GM04504 (cell line): ENCODE measurements around the gene SLC39A5.
A peak's percentile ranks its signal among the peaks of the same experiment; 100 is the strongest.

Experiments
- DNase-seq: peaks from one replicate; pipeline ENCODE4 v3.0.0-alpha.2; 2012; ENCODE audit warnings: low read depth

SLC39A5 gene

GRCh38 chr12:56229916-56230431 is at the start of gene SLC39A5:
Gene SLC39A5 (plus strand): TSS chr12:56230051. CDS start chr12:56231275, 1,224 bp downstream.
- DNase-seq, result no peak

GRCh38 chr12:56186957-56187356 is 42.9 kb upstream of the SLC39A5 start:
- no peak for DNase-seq

- DNase-seq, result no peak
Measured at GRCh38 chr12:56188131-56188777, 41.6 kb upstream of the SLC39A5 start.

- DNase-seq, result no peak
Measured at GRCh38 chr12:56188778-56189098, 41.1 kb upstream of the SLC39A5 start.

- peak; percentile 73 for DNase-seq
Measured at GRCh38 chr12:56189099-56189917, 40.5 kb upstream of the SLC39A5 start, which contains the start of gene SMARCC2. Gene SMARCC2 (minus strand): TSS chr12:56189483. CDS start chr12:56189461, 22 bp downstream.

- peak; percentile 67 for DNase-seq
Measured at GRCh38 chr12:56189918-56190694, 39.7 kb upstream of the SLC39A5 start.

GRCh38 chr12:56190695-56191155 is 39.1 kb upstream of the SLC39A5 start:
- no peak for DNase-seq

- DNase-seq, result no peak
Measured at GRCh38 chr12:56192582-56192981, 37.3 kb upstream of the SLC39A5 start.

GRCh38 chr12:56193025-56193578 is 36.7 kb upstream of the SLC39A5 start:
- DNase-seq, result peak; percentile 60

- DNase-seq, result peak; percentile 94
Measured at GRCh38 chr12:56196818-56197550, 32.9 kb upstream of the SLC39A5 start.

GRCh38 chr12:56197921-56198635 is 31.8 kb upstream of the SLC39A5 start:
- no peak for DNase-seq

GRCh38 chr12:56198836-56199235 is 31.0 kb upstream of the SLC39A5 start:
- DNase-seq, result no peak

- DNase-seq, result no peak
Measured at GRCh38 chr12:56202366-56202765, 27.5 kb upstream of the SLC39A5 start.

- DNase-seq, result no peak
Measured at GRCh38 chr12:56202838-56203237, 27.0 kb upstream of the SLC39A5 start.

GRCh38 chr12:56204275-56204674 is 25.6 kb upstream of the SLC39A5 start:
- DNase-seq, result no peak

GRCh38 chr12:56205445-56205844 is 24.4 kb upstream of the SLC39A5 start:
- no peak for DNase-seq

GRCh38 chr12:56206452-56207166 is 23.2 kb upstream of the SLC39A5 start:
- DNase-seq, result no peak

GRCh38 chr12:56208006-56208405 is 21.8 kb upstream of the SLC39A5 start:
- no peak for DNase-seq

- DNase-seq, result no peak
Measured at GRCh38 chr12:56212361-56212760, 17.5 kb upstream of the SLC39A5 start.

GRCh38 chr12:56213878-56214277 is 16.0 kb upstream of the SLC39A5 start:
- DNase-seq, result no peak
